ENCODE data around the gene CLASRP.
"Not testable (repeated sequence)": the region's sequence is repeated elsewhere in the genome, so short reads cannot be mapped to it uniquely, and the experiment has no call there.

CLASRP gene

DNA sequence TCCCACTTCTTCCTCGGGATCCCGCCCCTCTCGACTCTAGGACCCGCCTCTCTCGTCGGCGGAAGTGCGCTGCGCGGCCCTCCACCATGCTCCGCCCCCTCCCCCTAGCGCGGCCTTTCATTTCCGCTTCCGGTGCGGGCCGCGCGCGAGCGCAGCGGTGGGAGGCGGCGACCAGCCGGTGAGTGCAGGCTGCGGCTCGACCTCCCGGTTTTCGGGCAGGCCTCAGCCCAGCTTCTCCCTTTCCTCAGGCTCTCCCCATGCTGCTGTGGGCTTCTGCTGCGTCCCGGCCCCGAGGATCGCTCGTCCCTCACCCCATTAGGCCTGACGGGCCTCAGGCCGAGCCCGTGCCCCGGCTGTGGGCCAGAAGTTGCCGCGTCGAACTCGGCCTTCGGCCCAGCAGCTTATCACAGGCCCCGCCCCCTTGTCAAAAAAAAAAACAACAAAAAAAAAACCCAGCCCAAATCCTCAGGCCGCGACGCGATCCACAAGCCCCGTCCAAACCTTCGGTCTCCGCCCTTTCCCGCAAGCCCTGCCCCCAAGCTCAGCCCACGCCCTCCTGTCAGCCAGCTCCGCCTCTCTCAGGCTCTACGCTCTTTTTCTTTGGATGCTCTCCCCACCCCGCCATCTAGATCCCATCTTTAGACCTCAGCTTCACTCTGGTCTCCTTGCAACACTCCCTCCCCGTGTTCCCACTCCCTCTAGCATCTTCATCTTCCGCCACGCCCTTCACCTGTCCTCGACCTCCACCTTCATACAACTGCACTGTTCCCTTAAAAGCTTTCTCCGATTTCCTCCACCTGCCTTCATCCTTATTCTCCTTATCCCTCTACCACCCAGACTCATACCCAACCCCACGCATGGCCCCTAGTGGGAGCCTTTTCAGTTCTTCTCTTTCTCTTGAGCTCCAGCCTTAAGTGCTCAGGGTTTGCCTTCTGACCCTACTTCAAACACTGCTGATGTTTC, at the start of gene CLASRP:
Gene CLASRP (plus strand): TSS at position 115 of the 963 bp plus-strand sequence. CDS start 1,168 bp downstream, outside the sequence.
- peak; percentile 89 for DNase-seq

GRCh38 chr19:44990459-44990858, 48.4 kb upstream of the CLASRP start:
- no peak for DNase-seq

- no peak for DNase-seq
Measured at GRCh38 chr19:44990966-44991365, 47.9 kb upstream of the CLASRP start.

DNA sequence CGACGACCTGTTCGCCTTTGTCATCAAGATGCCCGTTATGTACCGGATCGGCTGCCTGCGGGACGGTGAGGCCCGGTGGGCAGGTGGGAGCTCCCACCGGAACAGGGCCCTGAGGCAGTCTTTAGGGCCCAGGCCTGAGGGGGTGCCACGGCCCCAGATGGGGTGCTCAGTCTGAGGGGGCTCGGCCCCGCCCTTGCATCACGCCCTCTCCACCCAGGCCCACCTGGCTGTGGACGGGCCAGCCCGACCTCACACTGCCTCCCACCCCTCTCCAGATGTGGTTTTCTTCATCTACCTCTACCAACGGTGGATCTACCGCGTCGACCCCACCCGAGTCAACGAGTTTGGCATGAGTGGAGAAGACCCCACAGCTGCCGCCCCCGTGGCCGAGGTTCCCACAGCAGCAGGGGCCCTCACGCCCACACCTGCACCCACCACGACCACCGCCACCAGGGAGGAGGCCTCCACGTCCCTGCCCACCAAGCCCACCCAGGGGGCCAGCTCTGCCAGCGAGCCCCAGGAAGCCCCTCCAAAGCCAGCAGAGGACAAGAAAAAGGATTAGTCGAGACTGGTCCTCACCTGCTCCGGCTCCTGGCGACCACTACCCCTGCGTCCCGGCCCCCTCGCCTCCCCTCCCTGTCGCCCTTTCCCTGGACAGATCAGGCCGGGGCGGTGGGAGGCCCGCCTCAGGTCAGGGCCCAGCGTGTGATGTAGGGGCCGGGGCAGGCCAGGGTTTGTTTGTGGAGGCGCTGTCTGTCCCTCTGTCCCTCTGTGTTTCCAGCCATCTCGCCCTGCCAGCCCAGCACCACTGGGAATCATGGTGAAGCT, 46.3 kb upstream of the CLASRP start:
- no peak for DNase-seq

- no peak for DNase-seq
Measured at GRCh38 chr19:44993526-44993925, 45.3 kb upstream of the CLASRP start.

DNA sequence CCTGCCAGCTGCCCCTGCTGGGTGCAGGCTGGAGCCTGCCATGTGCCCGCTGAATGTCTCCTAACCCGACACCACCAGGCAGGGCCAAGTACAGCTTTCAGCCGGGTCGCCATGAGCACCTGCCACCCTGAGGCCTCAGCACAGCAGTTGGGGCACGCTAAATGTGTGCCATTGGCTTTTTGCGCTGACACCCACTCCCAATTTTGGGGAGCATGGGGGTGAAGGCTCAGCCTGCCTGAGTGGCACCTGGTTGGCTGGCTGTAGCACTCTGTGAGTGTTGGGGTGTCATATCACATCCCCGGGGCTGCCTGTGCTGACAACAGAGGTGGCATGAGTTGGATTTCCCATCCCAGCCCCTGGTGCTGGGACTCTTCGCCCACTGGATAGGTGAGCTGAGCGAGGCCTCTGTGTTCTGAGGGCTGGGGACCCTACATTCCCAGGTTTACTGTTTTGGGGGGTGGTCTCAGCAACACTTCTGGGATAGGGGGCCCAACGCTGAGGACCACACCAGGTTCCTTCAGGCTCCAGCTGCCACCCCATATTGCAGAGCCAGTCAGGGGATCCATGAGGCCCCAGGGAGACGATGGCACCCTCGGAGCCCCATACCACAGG, 44.8 kb upstream of the CLASRP start:
- DNase-seq, result no peak

DNA sequence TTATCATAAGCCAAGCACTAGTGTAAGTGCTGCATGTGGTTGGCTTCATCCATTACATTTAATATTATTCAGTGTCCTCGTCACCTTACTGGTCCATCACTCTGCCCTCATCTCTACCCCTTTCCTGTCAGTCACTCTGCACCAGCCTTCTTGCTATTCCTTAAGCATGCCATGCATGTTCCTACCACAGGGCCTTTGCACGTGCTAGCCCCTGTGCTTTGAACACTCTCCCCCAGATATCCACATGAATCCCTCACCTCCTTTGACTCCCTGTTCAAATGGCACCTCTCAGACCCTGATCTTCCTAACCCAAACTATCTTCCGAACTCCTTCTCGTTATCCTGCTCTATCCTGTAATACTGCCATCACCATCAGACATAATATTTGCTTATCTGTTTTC, 40.8 kb upstream of the CLASRP start:
- DNase-seq, result no peak

DNA sequence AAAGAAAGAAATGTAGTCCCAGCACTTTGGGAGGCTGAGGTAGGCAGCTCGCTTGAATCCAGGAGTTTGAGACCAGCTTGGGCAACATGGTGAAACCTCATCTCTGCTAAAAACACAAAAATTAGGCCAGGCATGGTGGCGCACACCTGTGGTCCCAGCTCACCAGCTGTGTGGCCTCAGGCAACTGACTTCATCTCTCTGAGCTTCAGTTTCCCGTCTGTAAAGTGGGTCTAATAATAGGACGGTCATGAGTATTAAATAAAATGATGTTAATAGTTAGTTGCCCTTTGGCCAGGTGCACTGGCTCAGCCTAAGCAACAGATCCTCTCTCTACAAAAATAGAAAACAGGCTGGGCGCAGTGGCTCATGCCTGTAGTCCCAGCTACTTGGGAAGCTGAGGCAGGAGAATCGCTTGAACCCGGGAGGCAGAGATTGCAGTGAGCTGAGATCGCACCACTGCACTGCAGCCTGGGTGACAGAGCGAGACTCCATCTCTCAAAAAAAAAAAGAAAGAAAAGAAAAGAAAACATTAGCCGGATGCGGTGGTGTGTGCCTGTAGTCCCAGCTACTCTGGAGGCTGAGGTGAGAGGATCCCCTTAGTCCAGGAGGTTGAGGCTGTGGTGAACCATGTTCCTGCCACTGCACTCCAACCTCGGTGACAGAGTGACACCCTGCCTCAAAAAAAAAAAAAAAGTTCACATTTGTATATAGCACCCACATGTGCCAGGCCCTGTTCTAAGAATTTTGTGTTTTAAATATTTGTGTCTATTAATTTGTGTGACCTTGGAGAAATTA, 39.5 kb upstream of the CLASRP start:
- DNase-seq, result not testable (repeated sequence)

DNA sequence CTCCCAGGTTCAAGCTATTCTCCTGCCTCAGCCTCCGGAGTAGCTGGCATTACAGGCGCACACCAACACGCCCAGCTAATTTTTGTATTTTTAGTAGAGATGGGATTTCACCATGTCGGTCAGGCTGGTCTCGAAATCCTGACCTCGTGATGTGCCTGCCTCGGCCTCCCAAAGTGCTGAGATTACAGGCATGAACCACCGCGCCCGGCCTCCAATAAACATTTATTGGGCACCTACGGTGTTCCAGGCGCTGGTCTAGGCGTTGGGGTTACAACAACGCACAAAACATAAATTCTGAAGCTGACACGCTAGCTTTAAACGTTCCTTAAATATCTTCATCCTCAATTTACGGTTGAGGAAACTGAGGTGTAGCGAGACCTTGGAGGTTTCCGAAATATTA, 38.2 kb upstream of the CLASRP start:
- DNase-seq, result not testable (repeated sequence)

GRCh38 chr19:45001087-45001739, 37.6 kb upstream of the CLASRP start, which contains the start of gene RELB:
TSS of gene RELB (plus strand) at chr19:45001464. CDS start at chr19:45001580, 116 bp downstream.
- peak; percentile 97 for DNase-seq

- no peak for DNase-seq
Measured at GRCh38 chr19:45003485-45003884, 35.4 kb upstream of the CLASRP start.

GRCh38 chr19:45005787-45006186, 33.1 kb upstream of the CLASRP start:
- DNase-seq, result no peak

DNA sequence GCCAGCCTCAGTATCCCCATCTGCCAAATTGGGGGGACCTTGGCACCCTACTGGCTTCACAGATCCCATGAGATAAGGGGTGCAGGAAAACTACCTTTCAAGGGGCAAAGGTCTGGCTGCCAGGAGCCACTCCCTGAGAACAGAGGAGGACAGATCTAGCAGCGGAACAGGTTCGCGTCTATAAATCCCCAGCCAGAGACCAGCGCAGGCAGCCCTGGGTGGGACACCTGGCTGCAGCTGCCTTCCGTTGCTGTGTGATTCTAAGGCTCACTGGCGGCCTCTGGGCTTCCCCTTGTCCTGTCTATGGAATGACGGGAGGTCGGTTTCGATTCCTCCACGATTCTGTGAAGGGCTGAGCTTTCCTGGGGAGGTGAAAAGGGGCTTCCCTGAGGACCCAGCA, 30.3 kb upstream of the CLASRP start:
- DNase-seq, result no peak

DNA sequence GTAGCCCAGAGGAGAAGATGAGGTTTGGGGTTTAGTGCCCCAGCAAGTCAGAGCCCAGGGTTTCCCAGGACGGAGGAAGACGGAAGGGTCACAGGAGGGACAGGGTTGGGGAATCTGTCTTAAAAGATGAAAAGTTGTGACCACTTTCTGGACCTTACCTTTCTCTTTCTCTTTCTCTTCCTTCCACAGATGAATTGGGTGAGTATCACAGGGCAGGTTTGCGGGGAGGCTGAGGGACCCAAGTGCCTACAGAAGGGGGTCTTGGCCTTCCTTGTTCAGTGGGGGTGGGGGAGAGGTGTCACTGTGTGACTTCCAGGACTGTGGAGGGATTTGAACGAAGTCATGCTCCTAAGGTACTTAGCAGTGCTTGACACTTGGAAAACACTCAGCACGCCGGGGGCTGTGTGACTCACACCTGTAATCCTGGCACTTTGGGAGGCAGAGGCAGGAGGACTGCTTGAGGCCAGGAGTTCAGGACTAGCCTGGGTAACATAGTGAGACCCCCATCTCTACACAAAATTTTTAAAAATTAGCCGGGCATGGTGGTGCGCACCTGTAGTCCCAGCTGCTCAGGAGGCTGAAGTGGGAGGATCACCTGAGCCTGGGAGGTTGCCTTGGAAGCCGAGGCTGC, 29.1 kb upstream of the CLASRP start:
- DNase-seq, result no peak

GRCh38 chr19:45010306-45010705, 28.5 kb upstream of the CLASRP start:
- DNase-seq, result no peak

DNA sequence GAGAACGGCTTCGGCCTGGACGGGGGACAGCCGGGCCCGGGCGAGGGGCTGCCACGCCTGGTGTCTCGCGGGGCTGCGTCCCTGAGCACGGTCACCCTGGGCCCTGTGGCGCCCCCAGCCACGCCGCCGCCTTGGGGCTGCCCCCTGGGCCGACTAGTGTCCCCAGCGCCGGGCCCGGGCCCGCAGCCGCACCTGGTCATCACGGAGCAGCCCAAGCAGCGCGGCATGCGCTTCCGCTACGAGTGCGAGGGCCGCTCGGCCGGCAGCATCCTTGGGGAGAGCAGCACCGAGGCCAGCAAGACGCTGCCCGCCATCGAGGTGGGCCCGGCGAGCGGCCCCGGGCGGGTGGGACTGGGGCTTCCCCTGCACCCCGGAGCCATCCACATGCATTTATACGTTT, 26.9 kb upstream of the CLASRP start:
- no peak for DNase-seq

DNA sequence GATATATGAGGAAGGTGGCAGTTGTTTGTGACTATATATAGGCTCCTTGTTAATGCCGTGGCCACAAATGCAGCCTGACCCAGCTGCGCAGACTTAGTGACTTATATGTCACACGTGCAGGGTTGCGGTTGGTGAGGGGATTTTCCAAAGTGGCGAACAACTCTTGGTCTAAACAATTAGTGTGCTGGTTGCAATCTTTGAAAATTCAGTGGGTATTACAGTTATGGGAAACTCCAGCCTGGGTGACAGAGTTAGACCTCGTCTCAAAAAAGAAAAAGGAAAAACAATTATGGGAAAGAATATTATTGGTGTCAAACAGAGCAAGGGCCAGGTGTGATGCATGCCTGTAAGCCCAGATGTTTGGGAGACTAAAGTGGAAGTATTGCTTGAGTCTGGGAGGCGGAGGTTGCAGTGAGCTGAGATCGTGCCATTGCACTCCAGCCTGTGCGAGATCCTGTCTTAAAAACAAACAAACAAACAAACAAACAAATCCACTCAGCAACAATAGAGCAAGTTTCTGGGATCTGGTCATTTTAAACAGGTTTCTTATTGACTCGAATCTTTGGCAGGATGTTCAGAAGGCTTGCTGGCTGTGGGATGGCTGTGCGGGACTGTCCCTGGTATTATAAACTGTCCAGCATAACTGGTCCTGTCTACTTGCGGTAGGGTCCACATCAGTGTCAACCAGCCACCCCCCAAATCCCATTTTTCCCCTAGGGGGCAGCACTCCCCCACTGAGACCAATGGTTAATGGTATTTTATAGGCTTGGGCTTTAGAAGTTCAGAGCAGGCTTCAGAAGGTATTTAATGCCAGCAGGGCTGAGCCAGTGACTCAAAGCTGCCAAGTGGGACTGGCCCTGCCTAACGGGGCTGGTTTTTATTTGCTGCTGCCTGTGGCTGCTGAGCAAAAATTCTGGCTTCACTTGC, 22.2 kb upstream of the CLASRP start:
- DNase-seq, result peak; percentile 90

DNA sequence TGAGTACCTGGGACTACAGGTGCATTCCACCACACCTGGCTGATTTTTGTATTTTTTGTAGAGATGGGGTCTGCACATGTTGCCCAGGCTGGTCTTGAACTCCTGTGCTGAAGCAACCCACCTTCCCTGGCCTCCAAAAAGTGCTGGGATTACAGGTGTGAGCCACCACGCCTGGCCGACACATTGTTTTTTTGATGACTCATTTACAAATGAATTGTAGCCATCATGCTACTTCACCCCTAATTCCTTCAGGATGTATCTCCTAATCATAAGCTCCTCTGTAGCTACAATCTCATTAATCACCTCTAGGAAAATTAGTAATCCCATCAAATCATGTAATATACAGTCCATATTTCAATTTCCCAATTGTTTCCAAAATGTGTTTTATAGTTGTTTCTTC, 19.7 kb upstream of the CLASRP start:
- DNase-seq, result no peak

DNA sequence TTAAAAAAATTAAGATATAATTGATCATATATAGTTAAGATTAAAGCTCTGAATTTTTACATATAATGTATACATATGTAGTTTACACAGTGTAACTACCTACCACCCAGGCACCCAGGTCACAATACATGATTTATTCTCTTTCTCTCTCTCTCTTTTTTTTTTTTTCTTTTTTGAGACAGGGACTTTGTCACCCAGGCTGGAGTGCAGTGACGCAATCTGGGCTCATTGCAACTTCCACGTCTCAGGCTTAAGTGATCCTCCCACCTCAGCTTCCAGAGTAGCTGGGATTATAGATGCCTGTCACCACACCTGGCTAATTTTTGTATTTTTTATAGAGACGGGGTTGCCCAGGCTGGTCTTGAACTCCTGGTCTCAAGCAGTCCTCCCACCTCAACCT, 18.8 kb upstream of the CLASRP start:
- no peak for DNase-seq

DNA sequence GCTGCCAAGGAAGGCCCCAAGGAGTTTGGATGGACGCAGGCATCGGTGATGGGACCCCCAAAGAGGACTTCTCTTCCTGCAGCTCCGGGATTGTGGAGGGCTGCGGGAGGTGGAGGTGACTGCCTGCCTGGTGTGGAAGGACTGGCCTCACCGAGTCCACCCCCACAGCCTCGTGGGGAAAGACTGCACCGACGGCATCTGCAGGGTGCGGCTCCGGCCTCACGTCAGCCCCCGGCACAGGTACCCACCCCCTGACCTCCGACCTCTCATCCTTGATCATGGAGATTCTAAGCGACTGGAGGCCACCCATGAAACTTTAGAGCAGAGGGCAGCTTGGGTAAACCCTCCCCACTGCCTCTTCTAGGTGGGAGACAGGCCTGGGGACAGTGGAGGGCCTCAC, 16.9 kb upstream of the CLASRP start:
- no peak for DNase-seq

Measured in CD4-positive, alpha-beta T cell treated with Interleukin-12 subunit alpha and Interleukin-12 subunit beta, for 1 hour (primary cell).